ENCODE results near the gene ZFPM1.

DNA sequence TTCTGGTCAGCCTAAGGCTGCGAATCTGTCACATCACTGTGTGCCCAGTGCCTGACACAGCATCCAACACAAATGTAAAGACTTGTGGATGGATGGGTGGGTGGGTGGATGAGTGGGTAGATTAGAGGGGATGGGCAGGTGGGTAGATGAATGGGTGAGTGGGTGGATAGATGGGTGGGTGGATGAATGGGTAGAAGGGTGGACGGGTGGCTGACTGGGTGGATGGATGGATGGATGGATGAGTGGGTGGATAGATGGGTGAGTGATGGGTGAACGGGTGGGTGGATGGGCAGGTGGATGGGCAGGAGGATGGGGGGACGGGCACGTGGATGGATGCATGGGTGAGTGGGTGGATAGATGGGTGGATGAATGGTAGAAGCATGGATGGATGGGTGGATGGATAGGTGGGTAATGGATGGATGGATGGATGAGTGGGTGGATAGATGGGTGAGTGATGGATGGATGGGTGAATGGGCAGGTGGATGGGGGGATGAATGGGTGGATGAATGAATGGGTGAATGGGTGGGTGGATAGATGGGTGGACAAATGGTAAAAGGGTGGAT lies 31.1 kb upstream of the ZFPM1 start:
- no peak for TF ChIP-seq CTCF (IDR thresholded peaks at IDR 0.05)
- no peak for TF ChIP-seq POLR2A (IDR thresholded peaks at IDR 0.05)
